ENCODE measurements around the gene RHOV. TPM values are rescaled to one million over a fixed set of nuclear protein-coding genes. Genes with fewer than 3 reads are reported as not detected.

RHOV gene
- total RNA-seq, 1 experiment from 2014 or later: 6.0 TPM

DNA sequence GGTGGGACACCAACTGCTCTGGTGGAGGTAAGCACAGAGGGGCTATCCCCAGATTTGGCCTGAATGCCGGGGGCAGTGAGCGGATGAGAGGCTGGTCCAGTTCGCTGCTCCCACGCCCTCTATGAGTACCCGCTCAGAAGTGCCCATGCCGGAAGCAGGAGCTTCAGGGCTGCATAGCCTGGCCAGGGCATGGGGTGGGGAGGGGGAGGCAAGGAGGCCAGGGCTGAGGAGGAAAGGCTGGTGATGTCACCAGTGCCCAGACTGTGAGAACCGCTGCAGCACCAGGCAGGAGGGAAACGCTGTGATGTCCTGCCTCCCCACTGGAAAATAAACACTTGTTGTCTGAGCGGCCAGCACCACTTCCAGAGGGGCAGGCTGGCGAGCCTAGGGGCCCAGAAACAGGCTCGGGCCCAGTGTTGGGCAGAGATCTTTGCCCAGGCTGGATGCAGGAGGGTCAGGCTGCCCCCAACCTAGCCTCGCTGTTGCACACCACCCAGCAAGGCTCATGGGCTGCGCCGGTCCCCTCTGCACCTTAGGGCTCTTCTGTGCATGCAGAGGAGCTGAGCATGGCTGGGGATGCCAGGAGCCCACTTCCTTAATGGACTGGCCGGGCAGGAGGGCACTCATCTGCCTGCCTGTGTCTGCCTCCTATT, 44.2 kb upstream of the RHOV start:
- ChIA-PET POLR2A (interaction anchor here (0.7 to 2.6 kb wide), 2 partner anchors 10 to 300 kb away, joined by 4 to 11 read pairs; partner anchors contain the start of gene DLL4), CTCF (interaction anchor here (0.8 to 1.0 kb wide), 2 partner anchors 24 to 266 kb away, joined by 3 read pairs; partner anchors contain the start of gene VPS18), RAD21 (ENCODE audit: low non-redundant PET in 1 of 2, low total read pairs in 2 of 2, uncharacterized antibody in 2 of 2, unreplicated experiment in 2 of 2) (no interaction called here)
- no peak overlapping the region for H3K4me3 ChIP-seq (replicated peaks in 1 of 2; ENCODE audit: low read depth in 1 of 2, low read length in 2 of 2)
- intact Hi-C loops (cut with micrococcal nuclease): no loop called here
- H3K9me3 ChIP-seq (ENCODE audit: control insufficient read depth in 1 of 2, insufficient read depth in 1 of 2, low read depth in 1 of 2, low read length in 2 of 2): no peaks in the 10 kb centered on the region
- no peaks in the 10 kb centered on the region for H3K27me3 ChIP-seq (ENCODE audit: insufficient read depth, low read length)
- H3K4me2 ChIP-seq (ENCODE audit: low read length): no peak overlapping the region
- H2AFZ ChIP-seq (ENCODE audit: low read depth, low read length, poor library complexity, severe bottlenecking): no peak overlapping the region
- no peaks in the 10 kb centered on the region for H4K20me1 ChIP-seq (ENCODE audit: insufficient read depth)
- H3K79me2 ChIP-seq (ENCODE audit: insufficient read depth, low read length): no peaks in the 10 kb centered on the region
- no peaks in the 10 kb centered on the region for H3K9me2 ChIP-seq (ENCODE audit: insufficient read depth)
- no peak for DNase-seq (ENCODE audit: low read depth, low spot score)
- H3K27ac ChIP-seq (ENCODE audit: low read depth, low read length): no peak overlapping the region
- no peak overlapping the region for H3K9ac ChIP-seq (ENCODE audit: low read length)
- no peaks in the 10 kb centered on the region for H3K36me3 ChIP-seq (ENCODE audit: control insufficient read depth in 1 of 2, insufficient read depth in 2 of 2, low read length in 2 of 2)
- no peak for ATAC-seq
- H3K4me1 ChIP-seq (ENCODE audit: control insufficient read depth in 1 of 2, insufficient read depth in 2 of 2, low read length in 2 of 2): no peaks in the 10 kb centered on the region
- no TSS peak for BruUV-seq (replicated peaks)
- TF ChIP-seq POLR2AphosphoS5 (IDR thresholded peaks at IDR 0.05; ENCODE audit: low read depth, low read length): no peak
- no peak for TF ChIP-seq EZH2phosphoT487 (IDR thresholded peaks at IDR 0.05; ENCODE audit: borderline replicate concordance)
- no peak for TF ChIP-seq SIN3A (IDR thresholded peaks at IDR 0.05; ENCODE audit: low read depth)
- TF ChIP-seq TCF7L2 (IDR thresholded peaks at IDR 0.05; ENCODE audit: borderline replicate concordance, extremely low read depth, insufficient read depth, insufficient read length): no peak
- TF ChIP-seq, protein P1, sequence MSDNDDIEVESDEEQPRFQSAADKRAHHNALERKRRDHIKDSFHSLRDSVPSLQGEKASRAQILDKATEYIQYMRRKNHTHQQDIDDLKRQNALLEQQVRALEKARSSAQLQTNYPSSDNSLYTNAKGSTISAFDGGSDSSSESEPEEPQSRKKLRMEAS (IDR thresholded peaks at IDR 0.05): no peak
- no peak for TF ChIP-seq CEBPB (IDR thresholded peaks at IDR 0.05; ENCODE audit: low read depth)
- TF ChIP-seq ZFX (IDR thresholded peaks at IDR 0.05): no peak
- no peak for TF ChIP-seq SP1 (IDR thresholded peaks at IDR 0.05; ENCODE audit: low read depth)
- no peak for TF ChIP-seq ZNF274 (IDR thresholded peaks at IDR 0.05; ENCODE audit: low read depth, low read length)
- TF ChIP-seq, protein P2, sequence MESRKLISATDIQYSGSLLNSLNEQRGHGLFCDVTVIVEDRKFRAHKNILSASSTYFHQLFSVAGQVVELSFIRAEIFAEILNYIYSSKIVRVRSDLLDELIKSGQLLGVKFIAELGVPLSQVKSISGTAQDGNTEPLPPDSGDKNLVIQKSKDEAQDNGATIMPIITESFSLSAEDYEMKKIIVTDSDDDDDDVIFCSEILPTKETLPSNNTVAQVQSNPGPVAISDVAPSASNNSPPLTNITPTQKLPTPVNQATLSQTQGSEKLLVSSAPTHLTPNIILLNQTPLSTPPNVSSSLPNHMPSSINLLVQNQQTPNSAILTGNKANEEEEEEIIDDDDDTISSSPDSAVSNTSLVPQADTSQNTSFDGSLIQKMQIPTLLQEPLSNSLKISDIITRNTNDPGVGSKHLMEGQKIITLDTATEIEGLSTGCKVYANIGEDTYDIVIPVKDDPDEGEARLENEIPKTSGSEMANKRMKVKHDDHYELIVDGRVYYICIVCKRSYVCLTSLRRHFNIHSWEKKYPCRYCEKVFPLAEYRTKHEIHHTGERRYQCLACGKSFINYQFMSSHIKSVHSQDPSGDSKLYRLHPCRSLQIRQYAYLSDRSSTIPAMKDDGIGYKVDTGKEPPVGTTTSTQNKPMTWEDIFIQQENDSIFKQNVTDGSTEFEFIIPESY (IDR thresholded peaks at IDR 0.05; ENCODE audit: extremely low read depth, insufficient replicate concordance, low read length): no peak
- TF ChIP-seq, protein P3, sequence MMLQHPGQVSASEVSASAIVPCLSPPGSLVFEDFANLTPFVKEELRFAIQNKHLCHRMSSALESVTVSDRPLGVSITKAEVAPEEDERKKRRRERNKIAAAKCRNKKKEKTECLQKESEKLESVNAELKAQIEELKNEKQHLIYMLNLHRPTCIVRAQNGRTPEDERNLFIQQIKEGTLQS (IDR thresholded peaks at IDR 0.05): no peak
- no peak for TF ChIP-seq ELF1 (IDR thresholded peaks at IDR 0.05; ENCODE audit: borderline replicate concordance, low read depth)
- TF ChIP-seq SRF (IDR thresholded peaks at IDR 0.05; ENCODE audit: low read depth): no peak
- TF ChIP-seq EGR1 (IDR thresholded peaks at IDR 0.05; ENCODE audit: low read depth): no peak
- TF ChIP-seq FOSL1 (IDR thresholded peaks at IDR 0.05; ENCODE audit: low read depth): no peak
